Skeletal muscle satellite cell (primary cell): ENCODE results near the gene PCGF2.

Source experiments
- H3K27me3 ChIP-seq: 2 replicates; pipeline ENCODE4 v1.7.0; 2013; ENCODE audit warnings: low read length; ENCODE audit not compliant: control insufficient read depth, insufficient read depth
- H3K36me3 ChIP-seq: 2 replicates; pipeline ENCODE4 v1.7.0; 2013; ENCODE audit warnings: mild to moderate bottlenecking, control low read depth, low read length; ENCODE audit not compliant: insufficient read depth
- H3K4me1 ChIP-seq: 2 replicates; pipeline ENCODE4 v1.7.0; 2013; ENCODE audit warnings: low read length; ENCODE audit not compliant: control insufficient read depth, insufficient read depth
- H3K4me2 ChIP-seq: 2 replicates; pipeline ENCODE4 v1.7.0; 2013; ENCODE audit warnings: mild to moderate bottlenecking, low read length
- H3K4me3 ChIP-seq: 2 replicates; pipeline ENCODE4 v1.7.0; 2013; ENCODE audit warnings: low read length
- H3K9ac ChIP-seq: 2 replicates; pipeline ENCODE4 v1.7.0; 2013; ENCODE audit warnings: mild to moderate bottlenecking, low read depth, low read length, moderate library complexity
- H3K9me3 ChIP-seq: replicated peaks from 2 replicates; pipeline ENCODE4 v1.7.0; 2013; ENCODE audit warnings: mild to moderate bottlenecking, control low read depth, low read length

PCGF2 gene

GRCh38 chr17:38721802-38722201, 26.3 kb downstream of the PCGF2 start:
- Histone ChIP-seq H3K27me3 (no peaks in the 10 kb centered on the region), H3K36me3 (peaks cover 23% of the 10 kb centered on the region), H3K4me3 (no peak overlapping the region), H3K9ac (no peak overlapping the region), H3K4me1 (peaks cover 12% of the 10 kb centered on the region), H3K9me3 (no peaks in the 10 kb centered on the region), H3K4me2 (no peak overlapping the region)

GRCh38 chr17:38720941-38721340, 27.2 kb downstream of the PCGF2 start:
- no peak overlapping the region for H3K4me3 ChIP-seq
- H3K36me3 ChIP-seq: peaks cover 25% of the 10 kb centered on the region

GRCh38 chr17:38719943-38720641, 28.0 kb downstream of the PCGF2 start:
- Histone ChIP-seq H3K9ac (no peak overlapping the region), H3K4me3 (no peak overlapping the region)

More at GRCh38 chr17:38720941-38721340, 27.2 kb downstream of the PCGF2 start:
- Histone ChIP-seq H3K4me2 (no peak overlapping the region), H3K9ac (no peak overlapping the region), H3K9me3 (no peaks in the 10 kb centered on the region), H3K4me1 (peaks cover 12% of the 10 kb centered on the region), H3K27me3 (no peaks in the 10 kb centered on the region)

GRCh38 chr17:38719289-38719942, 28.7 kb downstream of the PCGF2 start:
- Histone ChIP-seq H3K9ac (no peak overlapping the region), H3K36me3 (peaks cover 22% of the 10 kb centered on the region), H3K4me3 (no peak overlapping the region)

More at GRCh38 chr17:38719943-38720641, 28.0 kb downstream of the PCGF2 start:
- Histone ChIP-seq H3K9me3 (no peaks in the 10 kb centered on the region), H3K4me1 (peaks cover 9% of the 10 kb centered on the region), H3K36me3 (peaks cover 24% of the 10 kb centered on the region), H3K27me3 (no peaks in the 10 kb centered on the region), H3K4me2 (no peak overlapping the region)

GRCh38 chr17:38717139-38717745, 30.9 kb downstream of the PCGF2 start:
- Histone ChIP-seq H3K4me1 (no peaks in the 10 kb centered on the region), H3K9ac (no peak overlapping the region), H3K36me3 (peaks cover 29% of the 10 kb centered on the region), H3K4me3 (no peak overlapping the region), H3K27me3 (no peaks in the 10 kb centered on the region), H3K4me2 (no peak overlapping the region), H3K9me3 (no peaks in the 10 kb centered on the region)

More at GRCh38 chr17:38719289-38719942, 28.7 kb downstream of the PCGF2 start:
- peaks cover 3% of the 10 kb centered on the region for H3K4me1 ChIP-seq
- no peaks in the 10 kb centered on the region for H3K27me3 ChIP-seq
- no peak overlapping the region for H3K4me2 ChIP-seq
- no peaks in the 10 kb centered on the region for H3K9me3 ChIP-seq

- H3K36me3 ChIP-seq: peaks cover 28% of the 10 kb centered on the region
- no peaks in the 10 kb centered on the region for H3K4me1 ChIP-seq
- H3K4me3 ChIP-seq: no peak overlapping the region
- no peaks in the 10 kb centered on the region for H3K9me3 ChIP-seq
- no peaks in the 10 kb centered on the region for H3K27me3 ChIP-seq
- no peak overlapping the region for H3K4me2 ChIP-seq
- no peak overlapping the region for H3K9ac ChIP-seq
Observed at GRCh38 chr17:38716368-38717005, 31.6 kb downstream of the PCGF2 start.

- Histone ChIP-seq H3K4me1 (no peaks in the 10 kb centered on the region), H3K9ac (no peak overlapping the region), H3K4me3 (no peak overlapping the region), H3K4me2 (no peak overlapping the region), H3K27me3 (no peaks in the 10 kb centered on the region), H3K36me3 (peaks cover 22% of the 10 kb centered on the region), H3K9me3 (no peaks in the 10 kb centered on the region)
Observed at GRCh38 chr17:38715216-38715943, 32.8 kb downstream of the PCGF2 start.

GRCh38 chr17:38713456-38714075, 34.6 kb downstream of the PCGF2 start:
- peaks cover 34% of the 10 kb centered on the region for H3K36me3 ChIP-seq
- H3K4me2 ChIP-seq: no peak overlapping the region
- no peak overlapping the region for H3K4me3 ChIP-seq
- no peak overlapping the region for H3K9ac ChIP-seq
- no peaks in the 10 kb centered on the region for H3K9me3 ChIP-seq
- H3K4me1 ChIP-seq: no peaks in the 10 kb centered on the region
- no peaks in the 10 kb centered on the region for H3K27me3 ChIP-seq

- Histone ChIP-seq H3K4me3 (no peak overlapping the region), H3K36me3 (peaks cover 34% of the 10 kb centered on the region), H3K4me1 (no peaks in the 10 kb centered on the region)
Observed at GRCh38 chr17:38712593-38712992, 35.5 kb downstream of the PCGF2 start.

GRCh38 chr17:38711792-38712571, 36.2 kb downstream of the PCGF2 start:
- Histone ChIP-seq H3K4me1 (peaks cover under 1% of the 10 kb centered on the region), H3K9ac (no peak overlapping the region), H3K36me3 (peaks cover 31% of the 10 kb centered on the region), H3K4me2 (no peak overlapping the region), H3K4me3 (no peak overlapping the region), H3K27me3 (no peaks in the 10 kb centered on the region), H3K9me3 (no peaks in the 10 kb centered on the region)

More at GRCh38 chr17:38712593-38712992, 35.5 kb downstream of the PCGF2 start:
- H3K9ac ChIP-seq: no peak overlapping the region
- no peak overlapping the region for H3K4me2 ChIP-seq
- H3K9me3 ChIP-seq: no peaks in the 10 kb centered on the region
- no peaks in the 10 kb centered on the region for H3K27me3 ChIP-seq
